GM18861 (cell line): ENCODE data around the gene CHPF2.

Experiments
- ATAC-seq: cut with Tn5 transposase; IDR thresholded peaks from one replicate; pipeline ENCODE4 v1.9.1; 2021; ENCODE audit not compliant: unreplicated experiment

CHPF2 gene

DNA sequence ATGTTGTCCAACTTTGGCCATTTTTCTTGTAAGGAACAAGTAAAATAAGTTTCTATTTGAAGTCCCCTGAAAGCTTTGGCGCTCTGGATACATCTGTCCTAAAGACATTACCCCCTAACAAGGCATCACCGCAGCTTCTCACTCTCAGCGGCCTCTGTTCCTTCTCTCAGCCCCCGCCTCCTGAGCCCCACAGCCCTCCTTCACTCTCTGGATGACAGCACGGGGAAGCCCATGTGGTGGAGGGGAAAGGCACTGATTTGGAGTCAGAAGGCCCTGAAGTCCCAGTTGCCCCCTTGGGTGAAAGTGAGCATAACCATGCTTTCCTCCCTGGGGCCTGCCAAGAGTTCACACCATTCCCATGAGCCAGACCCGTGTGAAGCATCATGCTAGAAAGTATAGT, 26.6 kb upstream of the CHPF2 start:
- ATAC-seq: no peak

DNA sequence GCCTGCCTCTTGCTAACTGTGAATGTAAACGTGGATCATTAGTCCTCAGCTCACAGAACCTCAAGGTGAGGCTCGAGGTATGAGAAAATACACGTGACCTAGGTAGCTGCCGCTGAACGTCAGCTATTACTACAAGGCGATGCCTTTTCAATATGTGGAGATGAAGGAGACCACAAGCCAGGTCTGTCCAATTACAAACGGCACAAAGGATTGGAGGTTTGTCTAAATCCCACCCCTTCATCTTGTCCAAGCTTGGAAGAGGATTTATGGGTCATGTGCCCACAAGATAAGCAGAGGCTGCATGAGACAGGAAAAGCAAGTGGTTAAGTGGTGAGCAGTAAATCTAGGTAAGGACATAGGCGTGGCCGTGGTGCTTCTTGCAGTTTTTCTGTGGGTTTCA, 25.4 kb upstream of the CHPF2 start:
- no peak for ATAC-seq

DNA sequence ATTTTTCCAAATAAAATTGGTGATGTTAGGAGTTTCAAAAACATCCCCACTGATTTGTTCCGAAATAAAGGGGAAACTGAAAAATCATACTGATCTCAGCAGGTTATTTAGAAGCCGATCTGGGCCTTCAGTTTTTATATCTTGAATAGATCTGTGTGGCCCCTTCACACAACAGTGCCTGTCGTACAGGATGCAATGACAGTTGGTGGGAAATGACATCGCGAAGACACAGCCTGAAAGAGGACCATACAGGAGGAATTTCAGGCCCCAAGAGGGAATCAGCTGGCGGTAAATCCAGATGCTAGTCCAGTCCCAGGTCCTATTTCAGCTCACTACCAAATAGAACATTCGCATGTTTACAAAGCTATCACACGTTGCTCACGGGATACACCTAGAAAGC, 25.0 kb upstream of the CHPF2 start:
- no peak for ATAC-seq

DNA sequence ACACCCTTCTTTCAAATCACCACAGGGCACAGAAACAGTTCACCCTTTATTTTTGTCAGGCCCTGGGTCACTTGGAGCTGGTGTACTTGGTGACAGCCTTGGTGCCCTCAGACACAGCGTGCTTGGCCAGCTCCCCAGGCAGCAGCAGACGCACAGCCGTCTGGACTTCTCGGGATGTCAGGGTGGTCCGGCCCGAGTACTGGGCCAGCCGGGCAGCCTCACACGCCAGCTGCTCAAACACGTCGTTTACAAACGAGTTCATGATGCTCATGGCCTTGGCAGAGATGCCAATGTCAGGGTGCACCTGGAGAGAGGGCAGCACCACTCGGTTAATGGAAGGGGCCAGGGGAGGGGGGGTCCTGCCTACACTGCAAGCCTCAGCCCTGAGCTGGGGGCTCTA, 24.5 kb upstream of the CHPF2 start:
- no peak for ATAC-seq

DNA sequence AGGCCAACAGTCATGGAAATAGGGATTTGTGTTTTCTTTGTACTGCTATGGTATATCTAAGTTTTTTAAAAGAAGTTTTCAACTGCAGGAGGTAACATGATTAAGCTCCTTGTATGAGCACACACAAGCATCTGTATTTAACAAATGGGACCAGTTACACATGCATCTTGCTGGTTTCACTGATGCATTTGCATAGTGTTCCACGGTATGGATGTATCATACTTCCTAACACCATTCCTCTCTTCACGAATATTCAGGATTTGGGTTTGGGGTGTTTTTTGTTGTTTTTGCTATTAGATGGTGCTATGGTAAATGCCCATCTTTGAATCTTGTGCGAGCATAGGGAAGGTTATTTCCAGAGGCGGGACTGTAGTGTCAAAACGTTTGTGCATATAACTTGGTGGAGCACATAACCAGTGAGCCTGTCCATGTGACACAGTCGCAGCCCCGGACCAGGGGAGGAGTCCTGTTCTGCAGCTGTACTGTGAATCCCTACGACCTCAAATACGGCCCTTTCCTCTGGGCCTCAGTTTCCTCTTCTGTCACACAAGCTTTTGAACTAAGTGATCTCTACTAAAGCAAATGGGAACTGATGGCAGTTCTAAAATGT, 23.9 kb upstream of the CHPF2 start:
- no peak for ATAC-seq

DNA sequence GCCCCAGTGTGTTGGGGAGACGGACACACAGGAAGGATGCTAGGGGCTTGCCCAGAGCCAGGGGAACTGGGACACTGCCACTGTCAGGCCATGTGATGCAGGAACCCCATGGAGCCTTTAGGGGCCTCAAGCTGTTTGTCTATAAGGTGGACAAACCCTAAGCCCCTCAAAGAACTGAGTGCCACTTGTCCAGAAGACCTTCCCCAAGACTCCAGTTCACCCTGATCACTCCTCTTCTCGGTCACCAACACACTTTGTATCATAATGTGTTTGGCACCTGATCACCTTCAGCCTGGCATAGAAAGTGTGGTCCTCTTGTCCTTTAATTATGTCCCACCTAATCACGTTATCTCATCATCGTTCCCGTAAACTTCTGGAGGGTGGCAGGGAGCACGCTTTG, 22.7 kb upstream of the CHPF2 start:
- ATAC-seq: no peak

DNA sequence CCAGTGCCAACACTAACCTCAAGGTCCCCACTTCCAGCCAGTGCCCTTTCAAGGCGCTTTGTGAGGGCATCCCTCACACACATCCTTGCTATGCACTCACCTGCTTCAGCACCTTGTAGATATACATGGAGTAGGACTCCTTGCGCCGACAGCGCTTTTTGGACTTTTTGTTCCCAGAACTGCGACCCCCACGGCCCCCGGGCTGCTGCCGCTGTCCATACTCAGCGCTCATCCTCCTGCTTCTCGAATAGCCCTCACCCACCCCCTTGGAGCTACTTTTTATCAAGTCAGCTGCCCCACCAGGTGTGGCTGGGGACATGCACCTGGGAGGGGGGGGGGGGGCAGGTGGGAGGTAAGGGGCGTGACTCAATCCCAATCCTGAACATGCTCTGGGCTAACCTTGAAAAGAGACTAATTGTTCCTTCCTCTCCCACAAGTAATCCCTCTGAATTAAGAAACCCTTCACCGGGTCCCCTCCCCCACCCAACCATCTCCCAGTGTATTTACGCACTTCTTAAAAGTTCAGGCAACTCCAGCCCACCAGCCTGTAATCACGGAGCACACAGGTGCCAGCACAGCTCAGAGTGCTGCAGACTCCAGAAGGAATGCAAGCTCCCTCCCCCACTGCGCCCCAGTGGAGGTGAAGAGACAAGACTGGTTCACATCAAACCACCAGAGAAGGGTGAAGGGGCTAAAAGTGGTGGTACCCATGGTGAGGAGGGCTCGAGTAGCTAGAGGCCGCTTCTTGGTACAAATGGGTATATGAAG, 22.0 kb upstream of the CHPF2 start, which contains the start of gene H2BK1:
H2BK1 (minus strand) TSS at position 402 of the 768 bp plus-strand sequence; CDS start at position 232, 170 bp downstream.
- no peak for ATAC-seq

DNA sequence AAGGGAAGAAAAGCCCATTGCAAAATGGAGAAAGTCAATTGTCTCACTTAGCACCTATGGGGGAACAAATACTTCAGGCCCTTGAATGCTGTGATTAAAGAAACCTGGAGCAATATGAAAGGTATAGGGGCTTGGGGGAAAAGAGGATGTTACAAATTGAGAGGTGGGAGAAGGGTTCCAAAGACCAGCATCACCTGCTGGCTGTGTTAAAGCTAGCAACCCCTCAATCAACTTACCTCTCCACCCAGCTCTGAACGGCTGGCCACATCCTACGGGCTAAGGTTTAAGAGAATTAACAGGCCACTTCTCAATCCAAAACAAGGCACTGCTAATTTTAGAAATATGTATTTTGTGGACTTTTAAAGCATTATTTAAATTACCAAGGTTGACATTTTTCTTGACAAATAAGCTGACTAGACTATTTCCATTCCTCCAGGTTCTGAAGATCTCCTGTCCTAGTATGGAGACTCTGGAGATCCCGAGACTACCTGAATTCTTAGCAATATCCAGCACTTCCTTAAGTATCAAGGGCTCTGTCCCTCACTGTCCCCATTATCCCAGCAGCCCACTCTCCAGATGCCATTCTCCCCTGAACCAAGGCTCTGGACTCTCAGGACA, 21.0 kb upstream of the CHPF2 start:
- ATAC-seq: no peak

DNA sequence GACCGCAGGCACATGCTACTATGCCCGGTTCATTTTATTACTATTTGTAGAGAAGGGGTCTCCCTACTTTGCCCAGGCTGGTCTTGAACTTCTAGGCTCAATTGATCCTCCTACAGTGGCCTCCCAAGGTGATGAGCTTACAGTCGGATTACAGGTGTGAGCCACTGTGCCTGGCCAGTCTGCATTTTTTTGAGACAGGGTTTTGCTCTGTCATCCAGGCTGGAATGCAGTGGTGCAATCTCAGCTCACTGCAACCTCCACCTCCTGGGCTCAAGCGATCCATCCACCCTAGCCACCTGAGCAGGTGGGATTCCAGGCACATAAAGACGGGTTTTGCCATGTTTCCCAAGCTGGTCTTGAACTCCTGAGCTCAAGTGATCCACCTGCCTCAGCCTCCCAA, 19.7 kb upstream of the CHPF2 start:
- no peak for ATAC-seq

DNA sequence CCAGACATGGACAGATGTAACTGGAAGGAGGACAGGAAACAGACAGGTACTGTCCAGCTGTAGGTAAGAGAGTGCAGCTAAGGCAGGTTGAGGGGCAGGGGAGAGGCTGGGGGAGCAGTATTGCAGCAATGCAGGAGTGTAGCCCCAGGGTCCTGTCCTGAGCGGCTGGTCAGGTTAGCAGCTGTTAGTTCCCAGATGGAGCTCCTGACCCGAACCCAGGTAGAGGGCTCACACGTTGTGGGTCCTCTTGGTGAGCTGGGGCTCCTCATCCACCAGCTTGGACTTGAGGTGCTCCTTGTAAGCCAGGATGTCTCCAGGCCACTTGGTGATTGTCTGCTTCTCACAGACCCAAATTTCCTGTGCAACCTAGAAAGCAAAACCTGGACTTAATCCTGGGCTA, 18.5 kb upstream of the CHPF2 start:
- no peak for ATAC-seq

DNA sequence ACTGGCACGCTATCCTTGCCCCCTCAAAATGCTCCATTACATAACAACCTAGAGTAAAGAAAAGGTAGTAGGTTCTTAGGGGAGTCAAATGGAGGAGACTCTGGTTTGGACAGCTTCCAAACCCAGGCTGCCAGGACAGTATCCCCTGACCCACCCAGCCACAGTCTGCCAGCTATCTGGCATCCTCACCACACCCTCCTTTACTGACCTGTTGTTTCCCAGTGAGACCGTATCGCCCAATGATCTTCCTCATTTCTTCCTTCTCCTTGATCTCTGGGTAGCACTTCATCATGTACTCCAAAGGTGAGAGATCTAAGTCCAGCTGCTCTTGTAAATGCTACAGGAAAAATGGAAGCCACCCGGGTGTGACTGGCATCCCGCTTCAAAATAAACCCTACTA, 16.9 kb upstream of the CHPF2 start:
- no peak for ATAC-seq

DNA sequence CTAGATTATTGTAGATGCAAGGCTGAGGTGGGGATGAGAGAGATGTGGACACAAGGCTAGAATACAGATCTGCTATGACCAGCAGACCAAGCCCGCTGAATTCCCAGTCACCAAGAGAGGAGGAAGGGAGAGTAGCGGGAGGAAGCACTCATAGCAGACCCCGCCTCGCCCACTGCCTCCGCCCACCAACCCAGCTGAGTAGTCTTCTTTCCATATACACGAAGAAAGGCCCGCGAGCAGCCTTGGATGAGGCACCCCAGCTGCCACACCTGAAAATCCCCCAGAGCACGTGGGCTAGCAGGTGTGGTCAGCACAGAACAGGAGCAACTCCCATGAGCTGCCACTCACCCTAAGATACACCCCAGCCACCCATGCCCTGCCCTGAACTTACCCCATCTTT, 14.1 kb upstream of the CHPF2 start:
- ATAC-seq: no peak

DNA sequence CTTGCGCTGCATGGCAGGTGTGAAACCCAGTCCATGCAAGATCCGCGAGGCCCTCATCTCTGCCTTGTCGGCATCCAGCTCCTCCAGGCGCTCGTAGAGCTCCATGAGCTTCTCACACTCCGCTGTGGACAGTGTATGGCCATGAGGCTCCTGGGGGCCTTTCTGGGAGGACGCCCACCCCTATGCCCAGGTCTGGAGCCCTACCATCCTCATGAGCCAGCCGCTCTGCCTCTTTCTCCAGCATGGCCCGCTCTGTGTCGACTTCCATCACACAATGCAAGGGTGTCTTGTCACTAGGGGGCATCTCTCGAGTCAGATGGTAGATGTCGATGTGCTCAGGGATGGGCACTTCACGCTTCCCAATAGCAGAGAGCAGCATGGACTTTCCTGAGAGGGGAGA, 8.6 kb upstream of the CHPF2 start:
- ATAC-seq: no peak

DNA sequence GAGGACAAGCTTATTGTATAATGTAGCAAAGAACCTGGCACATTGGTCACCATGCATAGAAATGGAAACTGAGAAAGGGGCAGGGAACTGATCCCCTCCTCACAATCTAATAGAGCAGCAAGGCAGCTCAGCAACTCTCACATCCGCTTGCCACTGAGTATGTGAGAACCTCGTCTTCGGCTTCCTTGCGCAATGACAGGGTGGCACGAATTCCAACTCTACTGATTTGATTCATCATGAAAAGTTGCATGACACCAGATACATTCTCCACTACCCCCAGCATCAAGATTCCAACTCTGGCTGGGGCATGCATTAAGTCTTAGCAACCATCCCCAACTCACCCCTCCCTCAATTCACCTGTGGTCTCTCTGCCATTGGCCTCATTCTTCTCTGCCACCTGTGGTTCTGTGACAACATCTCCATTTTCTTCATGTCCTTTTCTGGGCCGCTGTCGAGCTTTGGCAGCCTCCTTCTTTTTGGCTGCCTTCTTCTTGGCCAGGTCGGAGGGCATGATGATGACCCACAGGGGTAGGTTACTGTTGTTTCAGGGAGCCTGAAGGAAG, 6.3 kb upstream of the CHPF2 start:
- no peak for ATAC-seq

DNA sequence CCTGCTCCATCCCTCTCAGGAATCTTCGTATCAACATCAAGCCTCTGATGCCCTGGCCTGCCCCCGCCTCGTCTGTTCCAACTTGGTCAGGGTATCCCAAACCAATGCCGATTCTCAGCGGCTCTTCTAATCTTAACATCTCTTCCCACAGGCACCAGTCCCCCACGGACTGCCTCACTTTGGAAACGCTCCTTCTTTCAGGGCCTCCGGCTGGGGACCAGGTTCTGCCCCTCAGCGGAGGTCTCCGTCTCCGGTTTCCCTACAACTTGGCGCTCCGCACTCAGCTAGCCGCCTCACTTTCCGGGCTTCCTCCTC, 5.8 kb upstream of the CHPF2 start:
- no peak for ATAC-seq

DNA sequence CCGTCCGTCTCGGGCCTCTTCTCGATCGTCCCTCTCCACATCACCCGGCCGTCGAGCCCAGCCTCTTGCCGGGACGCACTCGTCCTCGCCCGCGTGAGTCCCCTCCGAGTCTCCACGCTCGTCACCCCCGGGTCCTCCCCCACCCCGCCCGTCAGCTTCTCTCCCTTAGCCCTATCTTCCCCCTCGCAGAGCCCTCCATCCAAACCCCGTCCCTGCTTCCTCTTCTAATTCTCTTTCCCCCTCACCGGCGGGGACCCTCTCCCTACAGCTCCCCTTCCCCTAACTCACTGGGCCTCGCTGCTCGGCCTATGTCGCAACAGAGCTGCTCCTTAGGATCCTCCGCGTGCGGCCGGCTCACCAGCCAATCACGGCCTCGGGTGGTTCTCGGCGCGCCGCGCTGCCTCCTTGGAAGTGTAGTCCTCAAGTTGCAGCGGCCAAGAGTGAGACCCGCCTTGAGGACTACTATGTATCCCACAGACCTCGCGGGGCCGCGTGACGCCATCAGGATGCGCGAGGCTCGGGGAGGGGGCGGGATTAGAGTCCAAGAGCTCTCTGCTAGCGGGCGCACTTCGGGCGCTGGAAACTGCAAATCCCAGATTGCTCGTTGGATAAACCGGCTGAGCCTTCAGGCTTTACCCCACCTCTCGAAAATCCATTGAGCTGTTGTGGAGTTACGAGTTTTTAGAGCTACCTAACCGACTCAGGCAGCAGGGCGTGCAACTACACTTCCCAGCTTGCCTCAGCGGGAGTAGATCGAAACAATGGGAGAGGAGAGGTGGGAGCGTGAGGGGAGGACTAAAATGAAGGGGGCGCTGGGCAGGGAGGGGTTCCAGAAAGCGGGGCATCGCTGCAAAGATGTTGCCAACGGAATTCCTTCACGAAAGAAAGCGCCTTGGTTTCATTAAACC, 5.2 kb upstream of the CHPF2 start, which contains the start of gene ABCF2:
ABCF2 (minus strand) TSS at position 331 of the 908 bp plus-strand sequence. CDS start 747 bp downstream, outside the sequence.
- ATAC-seq: peak; percentile 100

DNA sequence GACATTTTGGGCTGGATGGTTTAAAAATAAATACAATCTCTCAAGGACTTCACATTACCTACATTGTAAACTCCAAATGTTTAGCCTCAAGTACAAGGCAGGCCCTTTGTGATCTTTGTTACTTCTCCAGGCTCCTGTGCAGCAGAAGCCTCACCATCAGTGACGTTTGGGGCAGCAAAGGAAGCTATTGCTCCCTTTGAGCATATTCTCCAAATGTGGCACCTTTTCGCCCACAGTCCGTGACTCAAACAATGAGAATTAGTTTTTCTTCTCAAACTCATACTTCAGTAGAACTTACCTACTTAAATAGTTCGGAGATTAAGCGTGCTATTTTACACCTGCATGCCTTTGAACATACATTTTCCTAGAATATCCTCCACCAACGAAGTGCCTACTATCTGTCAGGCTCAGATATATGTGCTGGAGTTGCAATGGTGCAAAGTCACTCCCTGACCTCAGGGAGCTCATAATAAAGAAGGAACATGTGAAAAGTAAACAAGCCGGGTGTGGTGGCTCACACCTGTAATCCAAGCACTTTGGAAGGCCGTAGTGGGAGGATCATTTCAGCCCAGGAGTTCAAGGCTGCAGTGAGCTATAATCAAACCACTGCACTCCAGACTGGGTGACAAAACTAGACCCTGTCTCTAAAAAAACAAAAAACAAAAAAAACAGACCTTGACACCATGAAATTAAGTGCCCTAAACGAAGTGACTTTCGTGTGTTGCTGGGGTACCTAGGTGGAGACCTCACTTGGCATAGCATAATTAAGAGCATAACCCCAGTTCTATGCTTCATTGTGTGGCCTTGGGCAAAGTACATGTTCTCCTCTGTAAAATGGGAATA, 4.0 kb upstream of the CHPF2 start:
- no peak for ATAC-seq

DNA sequence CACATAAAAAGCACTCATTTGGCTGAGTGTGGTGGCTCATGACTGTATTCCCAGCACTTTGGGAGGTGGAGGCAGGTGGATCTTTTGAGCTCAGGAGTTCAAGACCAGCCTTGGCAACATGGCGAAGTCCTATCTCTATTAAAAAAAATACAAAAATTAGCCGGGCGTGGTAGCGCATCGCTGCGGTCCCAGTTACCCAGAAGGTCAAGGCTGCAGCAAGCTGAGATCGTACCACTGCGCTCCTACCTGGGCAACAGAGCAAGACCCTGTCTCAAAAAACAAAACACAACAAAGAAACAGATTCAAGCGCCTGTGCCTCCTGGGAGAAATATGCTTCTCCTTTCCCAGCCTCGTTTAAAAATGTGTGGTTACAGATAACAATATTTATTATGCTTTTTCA, 3.0 kb upstream of the CHPF2 start:
- ATAC-seq: no peak

DNA sequence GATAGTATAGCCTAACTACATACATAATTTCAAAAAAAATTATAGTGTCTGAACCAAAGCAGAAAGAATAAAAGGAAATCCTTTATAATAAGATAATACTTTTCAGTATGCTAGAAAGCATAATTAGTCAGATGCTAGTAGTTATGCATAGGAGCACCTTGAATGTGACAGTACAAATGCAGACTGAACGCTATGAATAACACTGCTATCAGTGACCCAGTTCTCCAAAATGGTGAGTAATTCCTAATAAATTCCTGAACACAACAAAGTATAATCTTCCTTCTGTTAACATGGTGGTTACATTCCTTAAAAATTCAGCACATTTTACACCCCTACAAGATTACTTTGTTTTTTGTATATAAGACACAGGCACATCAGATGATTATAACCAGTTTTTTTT, 1.2 kb upstream of the CHPF2 start:
- no peak for ATAC-seq
